ENCODE measurements around the gene RIOX2. TPM values are rescaled to one million over a fixed set of nuclear protein-coding genes. Genes with fewer than 3 reads are reported as not detected.

RIOX2 gene
- total RNA-seq, 2 donors from 2014 or later = 22.1 to 32.3 TPM

DNA sequence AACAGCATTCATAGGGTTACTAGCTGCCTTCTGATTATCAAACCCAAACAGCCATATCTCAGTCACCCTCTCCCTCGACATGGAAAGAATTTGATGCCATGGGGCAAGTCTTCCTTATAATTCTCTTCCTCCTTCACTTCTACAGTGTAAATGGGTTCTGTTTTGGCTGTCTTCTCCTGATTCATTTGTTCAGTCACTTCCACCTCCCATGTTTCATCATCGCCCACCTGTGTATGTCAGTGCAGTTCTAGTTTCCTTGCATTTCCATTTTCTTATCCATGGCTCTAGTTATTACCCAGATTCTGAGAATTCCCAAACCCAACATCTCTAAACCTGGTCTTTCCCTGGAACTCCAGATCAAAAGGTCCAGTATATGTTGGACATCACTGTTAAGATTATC is 41.0 kb downstream of the RIOX2 start:
- no peaks in the 10 kb centered on the region for H3K9me3 ChIP-seq
- intact Hi-C loops (cut with DNase I) = no loop called here

DNA sequence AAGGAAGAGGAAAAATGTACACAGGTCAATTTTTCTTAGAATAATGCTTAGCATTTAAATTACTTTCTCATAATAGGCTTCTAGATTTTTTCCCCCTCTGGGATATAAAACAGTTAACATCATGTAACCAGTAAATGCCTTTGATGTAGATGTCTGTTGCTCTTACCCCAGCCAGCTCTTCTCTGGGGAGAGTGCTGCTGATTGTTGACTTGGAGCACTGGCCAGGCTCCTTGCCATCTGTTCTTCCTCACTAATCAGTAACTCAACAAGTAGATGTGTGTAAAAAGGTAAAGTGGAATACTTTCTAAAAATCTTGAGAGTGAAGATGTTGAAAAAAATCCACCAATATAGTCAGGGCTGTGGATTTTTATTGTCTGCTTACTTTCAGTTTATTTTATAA is 42.2 kb downstream of the RIOX2 start:
- TF ChIP-seq POLR2A (IDR thresholded peaks at IDR 0.05) = no peak
- TF ChIP-seq, protein P1, sequence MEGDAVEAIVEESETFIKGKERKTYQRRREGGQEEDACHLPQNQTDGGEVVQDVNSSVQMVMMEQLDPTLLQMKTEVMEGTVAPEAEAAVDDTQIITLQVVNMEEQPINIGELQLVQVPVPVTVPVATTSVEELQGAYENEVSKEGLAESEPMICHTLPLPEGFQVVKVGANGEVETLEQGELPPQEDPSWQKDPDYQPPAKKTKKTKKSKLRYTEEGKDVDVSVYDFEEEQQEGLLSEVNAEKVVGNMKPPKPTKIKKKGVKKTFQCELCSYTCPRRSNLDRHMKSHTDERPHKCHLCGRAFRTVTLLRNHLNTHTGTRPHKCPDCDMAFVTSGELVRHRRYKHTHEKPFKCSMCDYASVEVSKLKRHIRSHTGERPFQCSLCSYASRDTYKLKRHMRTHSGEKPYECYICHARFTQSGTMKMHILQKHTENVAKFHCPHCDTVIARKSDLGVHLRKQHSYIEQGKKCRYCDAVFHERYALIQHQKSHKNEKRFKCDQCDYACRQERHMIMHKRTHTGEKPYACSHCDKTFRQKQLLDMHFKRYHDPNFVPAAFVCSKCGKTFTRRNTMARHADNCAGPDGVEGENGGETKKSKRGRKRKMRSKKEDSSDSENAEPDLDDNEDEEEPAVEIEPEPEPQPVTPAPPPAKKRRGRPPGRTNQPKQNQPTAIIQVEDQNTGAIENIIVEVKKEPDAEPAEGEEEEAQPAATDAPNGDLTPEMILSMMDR (IDR thresholded peaks at IDR 0.05) = no peak
- no peak overlapping the region for H3K4me3 ChIP-seq
- intact Hi-C loops (cut with DNase I) = no loop called here
- DNase-seq = no peak
- H3K9me3 ChIP-seq = no peaks in the 10 kb centered on the region
- no peak overlapping the region for H3K27ac ChIP-seq
- H3K27me3 ChIP-seq = no peaks in the 10 kb centered on the region
- H3K4me1 ChIP-seq = no peaks in the 10 kb centered on the region
- ATAC-seq = no peak
- peaks cover 0 to 11% of the 10 kb centered on the region in 2 donors for H3K36me3 ChIP-seq (replicated peaks in 1 of 2; ENCODE audit: insufficient read depth in 1 of 2, low read depth in 2 of 2)

More for the DNA sequence above, 41.0 kb downstream of the RIOX2 start:
- WGBS, 2 donors = 46 to 50% methylated on average over 2 of the region's 2 CpGs
- H3K4me1 ChIP-seq = no peaks in the 10 kb centered on the region
- H3K27me3 ChIP-seq = no peaks in the 10 kb centered on the region
- DNase-seq (no peak), ATAC-seq (no peak)
- peaks cover 0 to 11% of the 10 kb centered on the region in 2 donors for H3K36me3 ChIP-seq (replicated peaks in 1 of 2; ENCODE audit: insufficient read depth in 1 of 2, low read depth in 2 of 2)
- H3K27ac ChIP-seq = no peak overlapping the region
- no peak overlapping the region for H3K4me3 ChIP-seq
- no peak for TF ChIP-seq POLR2A (IDR thresholded peaks at IDR 0.05)
- TF ChIP-seq, protein P1 (IDR thresholded peaks at IDR 0.05) = no peak

DNA sequence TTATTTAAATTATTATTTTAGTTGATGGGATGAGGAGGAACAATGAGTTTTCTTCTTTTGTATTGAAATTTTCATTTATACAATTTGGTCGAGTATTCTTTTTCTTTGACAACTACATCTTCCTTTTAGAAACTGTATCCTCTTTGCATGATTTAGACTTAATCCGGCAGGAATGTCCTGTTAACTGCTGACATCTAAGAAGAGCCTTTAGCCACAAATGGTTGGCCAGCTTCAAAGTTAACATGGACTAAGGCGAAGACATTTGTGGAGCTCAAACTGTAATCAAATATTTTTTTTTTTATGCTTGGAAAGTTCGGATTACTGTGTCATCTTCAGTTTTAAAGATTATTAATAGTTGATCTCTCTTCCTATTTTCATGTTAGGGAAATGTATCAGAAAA is 43.2 kb downstream of the RIOX2 start:
- Histone ChIP-seq H3K27me3 (no peaks in the 10 kb centered on the region), H3K9me3 (no peaks in the 10 kb centered on the region), H3K4me3 (no peak overlapping the region), H3K4me1 (no peaks in the 10 kb centered on the region), H3K27ac (no peak overlapping the region), H3K36me3 (replicated peaks in 1 of 2; ENCODE audit: insufficient read depth in 1 of 2, low read depth in 2 of 2) (peaks cover 0 to 9% of the 10 kb centered on the region in 2 donors)
- no peak for TF ChIP-seq POLR2A (IDR thresholded peaks at IDR 0.05)
- TF ChIP-seq, protein P1 (IDR thresholded peaks at IDR 0.05) = no peak
- no peak for ATAC-seq
- intact Hi-C loops (cut with DNase I) = no loop called here
- DNase-seq = no peak
- WGBS, 2 donors = 89 to 90% methylated on average over 4 of the region's 4 CpGs

DNA sequence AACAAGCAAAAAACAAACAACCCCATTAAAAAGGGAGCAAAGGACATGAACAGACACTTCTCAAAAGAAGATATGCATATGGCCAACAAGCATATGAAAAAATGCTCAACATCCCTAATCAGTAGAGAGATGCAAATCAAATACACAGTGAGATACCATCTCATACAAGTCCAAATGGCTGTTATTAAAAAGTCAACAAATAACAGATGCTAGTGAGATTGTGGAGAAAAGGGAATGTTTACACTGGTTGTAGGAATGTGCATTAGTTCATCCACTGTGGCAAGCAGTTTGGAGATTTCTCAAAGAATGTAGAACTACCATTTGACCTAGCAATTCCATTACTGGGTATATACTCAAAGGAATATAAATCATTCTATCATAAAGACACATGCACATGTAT is 44.5 kb downstream of the RIOX2 start:
- DNase-seq = no peak
- intact Hi-C loops (cut with DNase I) = no loop called here

More for the DNA sequence above, 44.5 kb downstream of the RIOX2 start:
- Histone ChIP-seq H3K27me3 (no peaks in the 10 kb centered on the region), H3K4me1 (no peaks in the 10 kb centered on the region), H3K27ac (no peak overlapping the region), H3K4me3 (no peak overlapping the region), H3K36me3 (replicated peaks in 1 of 2; ENCODE audit: insufficient read depth in 1 of 2, low read depth in 2 of 2) (peaks cover 0 to 7% of the 10 kb centered on the region in 2 donors), H3K9me3 (no peaks in the 10 kb centered on the region)
- TF ChIP-seq, protein P1 (IDR thresholded peaks at IDR 0.05) = no peak
- TF ChIP-seq POLR2A (IDR thresholded peaks at IDR 0.05) = no peak
- no peak for ATAC-seq
